HEK293T (cell line): Measurements from ENCODE around the gene TP63.

Experiments used
- ARNT ChIP-seq: fragments of 450-650 bp; IDR thresholded peaks from 2 replicates; pipeline ENCODE4 v1.6.1; 2017; ENCODE audit warnings: mild to moderate bottlenecking
- CTBP1 ChIP-seq: fragments of 450-650 bp; IDR thresholded peaks from 2 replicates; pipeline ENCODE4 v1.6.1; 2016; ENCODE audit warnings: borderline replicate concordance
- SUZ12 ChIP-seq: fragments of 450-650 bp; IDR thresholded peaks from 2 replicates; pipeline ENCODE4 v1.6.1; 2016; ENCODE audit warnings: mild to moderate bottlenecking
- TF ChIP-seq, protein P1 (sequence below): fragments of 450-650 bp; IDR thresholded peaks from 2 replicates; pipeline ENCODE4 v1.6.1; 2016

DNA sequence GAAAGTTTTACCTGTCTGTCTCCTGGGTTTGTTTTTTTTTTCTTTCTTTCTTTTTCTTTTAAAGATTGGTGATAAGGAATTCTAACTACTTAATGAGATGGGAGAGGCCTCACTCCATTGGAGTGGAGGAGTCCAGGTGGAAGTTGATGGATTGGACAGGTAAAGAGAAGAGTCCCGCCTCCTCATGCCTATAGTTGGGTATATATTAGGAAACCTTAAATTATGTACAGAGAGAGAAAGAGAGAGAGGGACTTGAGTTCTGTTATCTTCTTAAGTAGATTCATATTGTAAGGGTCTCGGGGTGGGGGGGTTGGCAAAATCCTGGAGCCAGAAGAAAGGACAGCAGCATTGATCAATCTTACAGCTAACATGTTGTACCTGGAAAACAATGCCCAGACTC, 158.2 kb downstream of the TP63 start:
- TF ChIP-seq, protein P1, sequence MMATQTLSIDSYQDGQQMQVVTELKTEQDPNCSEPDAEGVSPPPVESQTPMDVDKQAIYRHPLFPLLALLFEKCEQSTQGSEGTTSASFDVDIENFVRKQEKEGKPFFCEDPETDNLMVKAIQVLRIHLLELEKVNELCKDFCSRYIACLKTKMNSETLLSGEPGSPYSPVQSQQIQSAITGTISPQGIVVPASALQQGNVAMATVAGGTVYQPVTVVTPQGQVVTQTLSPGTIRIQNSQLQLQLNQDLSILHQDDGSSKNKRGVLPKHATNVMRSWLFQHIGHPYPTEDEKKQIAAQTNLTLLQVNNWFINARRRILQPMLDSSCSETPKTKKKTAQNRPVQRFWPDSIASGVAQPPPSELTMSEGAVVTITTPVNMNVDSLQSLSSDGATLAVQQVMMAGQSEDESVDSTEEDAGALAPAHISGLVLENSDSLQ: no peak
- TF ChIP-seq ARNT (no peak), CTBP1 (no peak), SUZ12 (no peak)
